BJ (cell line): ENCODE results near the gene RASAL1. TPM values are rescaled to one million over a fixed set of nuclear protein-coding genes. Genes with fewer than 3 reads are reported as not detected.

Experiments
- CTCF ChIA-PET: fragments of 350-600 bp; formaldehyde crosslinking; extraction: SDS; loops from one replicate; lab custom pipeline; 2021; ENCODE audit warnings: antibody characterized with exemption, inconsistent platforms; lab: Yijun Ruan, JAX
- POLR2A ChIA-PET: fragments of 300-600 bp; sonication (Branson Sonifier 250); formaldehyde crosslinking; extraction: SDS; loops from one replicate; lab custom pipeline; 2021; ENCODE audit warnings: antibody characterized with exemption; lab: Charles Lee
- DNase-seq: peaks from one replicate; pipeline ENCODE4 v3.0.0-alpha.2; 2011; ENCODE audit warnings: low read depth
- H3K27me3 ChIP-seq: 2 replicates; pipeline ENCODE4 v1.6.0; 2011; ENCODE audit warnings: low read length; ENCODE audit not compliant: control insufficient read depth, insufficient read depth
- H3K36me3 ChIP-seq: 2 replicates; pipeline ENCODE4 v1.5.1; 2011; ENCODE audit warnings: low read length; ENCODE audit not compliant: control insufficient read depth, insufficient read depth
- H3K4me3 ChIP-seq: 2 replicates; pipeline ENCODE4 v1.5.1; 2011; ENCODE audit warnings: low read depth, mild to moderate bottlenecking, control low read depth, low read length
- polyA plus RNA-seq: library from polyadenylated mRNA; depleted of rRNA; stranded (reverse); fragments of >200 nt; gene quantifications from 2 replicates; pipeline ENCODE4 v1.2.3, GENCODE V29; 2011
- TF ChIP-seq, protein P1 (sequence below): IDR thresholded peaks from 2 replicates; pipeline ENCODE4 v1.5.1; 2011; ENCODE audit warnings: low read depth, mild to moderate bottlenecking, control low read depth, inconsistent platforms, low read length, moderate library complexity; ENCODE audit not compliant: insufficient read depth

Gene RASAL1
- polyA plus RNA-seq, 1 experiment = not detected

DNA sequence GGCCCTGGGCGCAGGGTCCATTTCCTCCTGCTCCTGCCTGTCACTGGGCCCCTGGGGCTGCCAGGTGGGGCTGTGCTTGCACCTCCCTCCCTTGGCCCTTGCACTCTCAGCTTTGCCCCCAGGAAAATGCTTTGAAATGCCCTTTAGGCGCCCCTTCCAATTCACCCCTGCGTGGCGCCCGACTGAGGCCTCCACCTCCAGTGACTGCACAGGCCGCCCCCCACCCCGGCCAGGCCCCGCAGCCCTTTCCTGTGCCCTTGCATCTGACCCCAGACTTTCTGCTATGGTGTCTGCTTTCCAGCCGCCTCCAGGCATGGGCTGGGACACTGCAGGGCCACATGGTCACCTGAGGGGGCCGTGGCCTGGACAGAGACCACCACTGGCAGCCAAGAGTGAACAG is 32.3 kb upstream of the RASAL1 start:
- peaks cover 51% of the 10 kb centered on the region for H3K36me3 ChIP-seq
- H3K4me3 ChIP-seq = no peak overlapping the region
- DNase-seq = no peak
- CTCF ChIA-PET = interaction anchor here (0.9 kb wide), 1 partner anchor 30 kb away, joined by 4 read pairs; no protein-coding TSS in a partner anchor
- TF ChIP-seq, protein P1, sequence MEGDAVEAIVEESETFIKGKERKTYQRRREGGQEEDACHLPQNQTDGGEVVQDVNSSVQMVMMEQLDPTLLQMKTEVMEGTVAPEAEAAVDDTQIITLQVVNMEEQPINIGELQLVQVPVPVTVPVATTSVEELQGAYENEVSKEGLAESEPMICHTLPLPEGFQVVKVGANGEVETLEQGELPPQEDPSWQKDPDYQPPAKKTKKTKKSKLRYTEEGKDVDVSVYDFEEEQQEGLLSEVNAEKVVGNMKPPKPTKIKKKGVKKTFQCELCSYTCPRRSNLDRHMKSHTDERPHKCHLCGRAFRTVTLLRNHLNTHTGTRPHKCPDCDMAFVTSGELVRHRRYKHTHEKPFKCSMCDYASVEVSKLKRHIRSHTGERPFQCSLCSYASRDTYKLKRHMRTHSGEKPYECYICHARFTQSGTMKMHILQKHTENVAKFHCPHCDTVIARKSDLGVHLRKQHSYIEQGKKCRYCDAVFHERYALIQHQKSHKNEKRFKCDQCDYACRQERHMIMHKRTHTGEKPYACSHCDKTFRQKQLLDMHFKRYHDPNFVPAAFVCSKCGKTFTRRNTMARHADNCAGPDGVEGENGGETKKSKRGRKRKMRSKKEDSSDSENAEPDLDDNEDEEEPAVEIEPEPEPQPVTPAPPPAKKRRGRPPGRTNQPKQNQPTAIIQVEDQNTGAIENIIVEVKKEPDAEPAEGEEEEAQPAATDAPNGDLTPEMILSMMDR = no peak
- H3K27me3 ChIP-seq = no peaks in the 10 kb centered on the region
- POLR2A ChIA-PET = no interaction called here

DNA sequence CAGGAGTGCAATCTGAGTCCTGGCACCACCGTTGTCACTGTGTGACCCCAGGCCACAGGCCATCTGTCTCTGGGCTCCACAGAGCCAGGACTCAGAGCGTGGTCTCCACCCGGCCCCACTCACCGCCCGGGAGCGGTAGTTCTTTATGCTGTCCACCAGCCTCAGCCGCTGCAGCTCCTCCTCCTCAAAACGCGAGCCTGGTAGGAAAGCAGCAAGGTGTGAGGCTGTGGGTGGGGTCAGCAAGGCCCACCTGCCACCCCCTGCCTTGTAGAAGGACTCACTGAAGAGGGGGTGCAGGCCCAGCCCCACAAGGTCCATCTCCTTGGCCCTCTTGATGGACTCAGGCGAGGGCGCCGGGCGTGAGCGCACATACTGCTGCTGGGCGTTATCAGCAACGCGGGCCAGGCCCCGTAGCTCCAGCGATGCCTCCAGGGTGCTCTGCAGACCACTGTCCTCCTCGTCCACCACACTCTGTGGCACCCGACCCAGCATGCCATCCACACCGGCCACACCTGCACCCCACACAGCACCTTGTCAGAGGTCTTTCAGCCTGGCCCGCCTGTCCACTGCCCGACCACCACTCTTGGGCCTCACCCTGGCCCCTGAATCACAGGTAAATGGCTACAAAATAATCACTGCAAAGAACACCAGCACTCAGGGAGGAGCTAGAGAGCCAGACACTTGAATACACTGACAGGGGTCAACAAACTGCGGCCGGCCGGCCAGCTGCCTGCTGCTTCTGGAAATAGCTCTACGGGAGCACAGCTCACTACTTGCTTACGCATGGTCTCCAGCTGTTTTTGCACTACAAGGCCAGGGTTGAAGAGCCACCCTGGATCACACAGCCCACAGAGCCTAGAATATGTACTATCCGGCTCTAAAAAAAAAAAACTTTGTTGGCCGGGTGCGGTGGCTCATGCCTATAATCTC is 30.2 kb upstream of the RASAL1 start:
- H3K4me3 ChIP-seq = no peak overlapping the region
- DNase-seq = no peak
- TF ChIP-seq, protein P1 = no peak
- ChIA-PET POLR2A (interaction anchor here (0.6 kb wide), 1 partner anchor 180 kb away, joined by 10 read pairs; no protein-coding TSS in a partner anchor), CTCF (interaction anchor here (0.6 to 2.4 kb wide), 3 partner anchors 8 to 16 kb away, joined by 4 to 19 read pairs (median 4); no protein-coding TSS in a partner anchor)
- H3K27me3 ChIP-seq = no peaks in the 10 kb centered on the region
- H3K36me3 ChIP-seq = peaks cover 46% of the 10 kb centered on the region

DNA sequence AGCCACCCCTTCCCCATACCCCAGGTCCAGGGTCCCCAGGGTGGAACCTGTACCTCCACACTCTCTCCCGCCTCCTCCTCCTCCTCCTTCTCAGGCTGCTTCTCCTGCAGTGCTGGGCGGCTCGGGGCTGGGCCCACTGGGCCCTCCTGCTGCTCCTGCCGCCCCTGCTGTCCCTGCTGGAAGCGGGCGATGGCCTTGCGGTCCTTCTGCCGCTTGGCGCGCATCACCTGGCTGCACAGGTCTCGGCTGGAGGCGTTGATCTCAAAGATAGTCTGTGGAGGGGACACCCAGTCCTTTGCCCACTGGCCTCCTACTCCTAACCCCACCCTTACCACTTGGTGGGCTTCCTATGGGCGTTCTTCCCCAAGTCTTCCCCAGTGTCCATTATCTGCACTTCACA is 28.5 kb upstream of the RASAL1 start:
- CTCF ChIA-PET = interaction anchor here (2.3 to 4.3 kb wide), 3 partner anchors 9 to 10 kb away, joined by 8 to 27 read pairs (median 19); no protein-coding TSS in a partner anchor
- H3K27me3 ChIP-seq = no peaks in the 10 kb centered on the region
- POLR2A ChIA-PET = no interaction called here
- no peak overlapping the region for H3K4me3 ChIP-seq
- TF ChIP-seq, protein P1 = no peak
- DNase-seq = no peak
- H3K36me3 ChIP-seq = peaks cover 48% of the 10 kb centered on the region

DNA sequence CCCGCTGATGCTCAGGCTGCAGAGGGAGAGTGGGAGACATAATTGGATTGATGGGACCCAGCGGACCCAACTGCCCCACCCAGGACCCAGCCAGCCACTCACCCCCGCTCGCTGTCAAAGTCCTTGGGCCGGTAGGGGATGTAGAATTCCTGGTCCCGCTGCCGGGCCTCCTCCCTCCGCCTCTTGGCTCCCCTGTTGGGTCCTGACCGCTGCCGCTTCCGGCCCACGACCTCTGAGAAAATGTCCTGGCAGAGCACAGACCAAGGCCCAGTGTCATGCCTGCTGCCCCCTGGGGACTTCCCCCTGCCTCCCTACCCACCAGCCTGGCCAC is 27.4 kb upstream of the RASAL1 start:
- peaks cover 50% of the 10 kb centered on the region for H3K36me3 ChIP-seq
- POLR2A ChIA-PET = no interaction called here
- no peaks in the 10 kb centered on the region for H3K27me3 ChIP-seq
- CTCF ChIA-PET = interaction anchor here (2.3 to 4.3 kb wide), 2 partner anchors 9 to 10 kb away, joined by 8 to 27 read pairs; no protein-coding TSS in a partner anchor
- H3K4me3 ChIP-seq = no peak overlapping the region
- DNase-seq = no peak
- TF ChIP-seq, protein P1 = no peak
